ENCODE measurements around the gene MYL4.
"Not testable (repeated sequence)": the region's sequence is repeated elsewhere in the genome, so short reads cannot be mapped to it uniquely, and the experiment has no call there.

Gene MYL4

DNA sequence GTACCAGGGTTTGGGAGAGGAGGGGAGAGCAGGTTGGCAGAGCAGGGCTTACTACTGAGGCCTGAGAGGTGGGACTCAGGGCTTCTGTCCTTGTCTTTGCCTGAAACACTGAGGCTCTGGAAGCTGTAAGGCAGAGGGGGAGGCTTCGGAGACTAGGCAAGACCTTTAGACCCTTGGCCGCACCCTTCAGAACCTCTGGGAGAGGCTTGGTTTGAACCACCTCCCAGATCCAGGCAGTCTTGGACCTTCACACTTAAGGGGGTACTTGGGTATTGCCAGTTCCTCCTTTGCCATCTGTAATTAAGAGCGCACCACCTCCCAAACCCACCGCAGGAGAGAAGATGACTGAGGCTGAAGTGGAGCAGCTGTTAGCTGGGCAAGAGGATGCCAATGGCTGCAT lies 12.9 kb downstream of the MYL4 start:
- no peak for DNase-seq

DNA sequence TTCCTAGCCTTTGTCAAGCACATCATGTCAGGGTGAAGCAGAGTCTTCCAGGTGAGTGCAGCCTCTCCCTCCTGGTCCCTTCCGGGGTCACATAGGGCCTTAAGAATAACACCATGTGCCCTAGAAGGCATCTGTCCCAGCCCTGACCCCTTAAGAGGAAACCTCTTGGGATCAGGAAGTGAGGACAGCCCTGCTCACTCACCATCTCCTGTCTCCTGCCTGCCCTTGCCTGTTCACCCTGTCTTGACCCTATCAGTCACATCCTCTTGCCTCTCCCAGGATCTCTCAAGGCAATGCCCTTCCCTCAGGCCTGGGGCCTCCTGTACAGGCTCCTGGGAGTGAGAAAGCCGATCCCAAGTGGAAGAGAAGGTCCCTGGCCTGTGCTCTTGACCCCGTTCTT lies 13.9 kb downstream of the MYL4 start:
- DNase-seq = no peak

DNA sequence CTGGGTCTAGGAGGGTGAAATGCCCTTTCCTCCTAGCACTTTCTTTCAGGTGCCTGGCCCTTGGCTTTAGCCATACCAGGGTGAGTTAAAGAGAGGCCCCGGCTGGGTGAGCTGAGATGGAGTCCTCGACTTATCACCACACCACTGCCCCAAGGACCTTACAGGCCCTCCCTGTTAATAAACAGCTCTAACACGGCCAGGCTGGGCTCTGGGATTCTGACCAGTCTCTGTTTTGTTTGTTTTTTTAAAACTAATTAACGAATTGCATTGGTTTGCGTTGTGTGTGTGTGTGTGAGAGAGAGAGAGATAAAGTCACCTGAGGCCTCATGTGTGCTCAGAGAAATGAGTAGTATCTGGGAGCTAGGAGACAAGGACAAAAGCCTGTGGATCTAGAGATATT lies 14.3 kb downstream of the MYL4 start:
- DNase-seq = no peak

DNA sequence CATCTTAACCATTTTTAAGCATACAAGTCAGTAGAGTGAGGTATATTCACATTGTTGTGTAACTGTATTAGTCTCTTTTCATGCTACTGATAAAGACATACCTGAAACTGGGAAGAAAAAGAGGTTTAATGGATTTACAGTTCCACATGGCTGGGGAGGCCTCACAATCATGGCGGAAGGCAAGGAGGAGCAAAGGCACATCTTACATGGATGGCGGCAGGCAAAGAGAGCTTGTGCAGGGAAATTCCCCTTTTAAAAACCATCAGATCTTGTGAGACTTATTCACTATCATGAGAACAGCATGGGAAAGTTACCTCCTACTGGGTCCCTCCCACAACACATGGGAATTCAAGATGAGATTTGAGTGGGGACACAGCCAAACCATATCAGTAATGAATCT lies 14.9 kb downstream of the MYL4 start:
- DNase-seq = not testable (repeated sequence)

DNA sequence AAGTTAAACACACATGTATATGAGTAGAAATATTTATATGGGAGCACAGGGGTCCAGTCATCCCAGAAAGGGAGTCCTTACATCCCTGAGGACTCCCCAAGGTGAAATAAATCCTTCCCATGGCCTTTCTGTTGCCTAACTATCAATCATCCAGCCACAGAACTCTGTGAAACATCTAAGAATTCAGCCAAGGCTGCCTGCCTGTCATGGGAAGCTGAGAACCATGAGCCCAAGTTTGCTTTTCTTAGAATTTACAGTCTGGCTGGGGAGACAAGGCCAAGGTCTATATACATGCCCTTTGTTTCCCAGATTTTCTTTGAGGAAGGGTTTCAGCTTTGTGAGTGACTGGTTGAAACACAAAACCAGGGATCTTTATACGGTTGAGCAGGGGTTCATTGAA lies 15.8 kb downstream of the MYL4 start:
- DNase-seq = no peak

GRCh38 chr17:47225436-47225858 lies 16.3 kb downstream of the MYL4 start:
- DNase-seq = peak in 1 of 2 experiments; percentile 36

DNA sequence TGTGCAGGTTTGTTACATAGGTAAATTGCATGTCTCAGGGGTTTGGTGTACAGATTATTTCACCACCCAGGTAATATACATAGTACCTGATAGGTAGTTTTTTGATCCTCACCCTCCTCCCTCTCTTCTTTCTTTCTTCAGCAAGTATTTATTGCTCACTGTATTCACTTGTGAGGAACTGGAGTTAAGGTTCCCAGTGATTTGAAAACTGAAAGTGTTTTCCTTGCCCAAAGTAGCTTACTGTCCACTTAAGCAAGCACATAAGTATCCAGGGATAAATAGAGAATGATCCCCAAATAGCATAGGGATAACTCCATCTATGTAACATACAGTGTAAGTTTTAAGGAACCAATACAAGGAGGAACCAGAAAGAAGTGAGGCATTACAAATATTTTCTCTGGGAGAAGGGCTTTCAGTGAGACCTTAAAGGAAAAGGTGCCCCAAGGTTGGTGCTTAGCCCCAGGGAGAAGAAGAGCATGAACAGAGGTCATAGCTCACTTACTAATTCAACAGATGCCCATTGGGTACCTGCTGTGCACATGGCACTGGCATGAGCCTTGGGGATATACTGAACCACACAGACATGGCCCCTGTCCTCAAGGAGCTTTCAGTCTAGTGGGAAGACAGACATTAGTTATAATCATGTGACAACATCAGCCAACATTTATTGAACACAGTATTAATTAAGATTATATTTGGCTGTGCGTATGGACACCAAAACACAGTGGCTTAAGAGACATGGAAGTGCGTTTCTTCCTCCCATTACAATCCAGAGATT lies 17.0 kb downstream of the MYL4 start:
- no peak for DNase-seq

- DNase-seq = no peak
Measured at GRCh38 chr17:47227862-47228261, 18.7 kb downstream of the MYL4 start.

DNA sequence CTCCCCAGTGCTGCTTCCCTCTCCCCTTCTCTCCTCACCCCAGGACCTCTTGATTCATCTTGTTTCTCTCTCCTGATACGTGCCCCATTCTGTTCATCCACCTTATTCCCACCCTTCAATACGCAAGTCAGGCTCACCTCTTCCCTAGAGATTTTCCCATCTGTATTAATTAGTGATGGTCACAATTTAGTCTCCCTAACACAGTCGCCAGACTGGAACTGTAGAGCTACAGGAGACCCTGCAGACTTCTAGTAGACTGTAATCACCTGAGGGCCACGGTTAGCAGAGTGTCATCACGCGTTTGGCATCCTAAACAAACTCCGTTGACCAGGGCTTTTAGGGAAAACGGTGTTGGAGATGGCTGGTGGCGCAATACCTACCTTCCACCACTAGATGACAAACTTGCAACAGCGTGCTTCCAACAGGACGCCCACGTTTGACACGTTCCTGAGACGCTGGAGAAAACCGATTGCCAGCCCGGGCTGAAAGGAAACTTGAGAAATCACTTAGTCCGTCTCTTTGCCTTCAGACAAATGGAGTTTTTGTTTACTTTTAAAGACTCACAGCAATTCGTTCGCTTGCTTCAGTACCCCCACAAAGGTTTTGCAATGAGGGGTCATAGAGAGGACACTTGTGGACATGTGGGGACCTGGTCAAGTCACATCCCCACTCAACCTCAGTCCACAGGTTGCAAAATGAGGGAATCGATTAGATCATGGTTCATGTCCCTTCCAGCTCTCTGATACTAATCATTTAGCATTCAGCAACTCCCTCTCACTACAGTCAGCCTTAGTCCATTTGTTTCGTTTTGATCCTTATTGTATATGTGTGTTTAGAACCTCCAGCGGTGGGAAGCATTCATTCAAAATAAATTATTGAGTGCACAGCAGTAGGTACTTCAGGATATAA lies 20.6 kb downstream of the MYL4 start:
- peak; percentile 23 to 83 for DNase-seq

GRCh38 chr17:47230864-47231263 lies 21.7 kb downstream of the MYL4 start:
- no peak for DNase-seq

- no peak for DNase-seq
Measured at GRCh38 chr17:47231334-47231733, 22.2 kb downstream of the MYL4 start.

- no peak for DNase-seq
Measured at GRCh38 chr17:47231866-47232265, 22.7 kb downstream of the MYL4 start.

- no peak for DNase-seq
Measured at GRCh38 chr17:47232465-47232864, 23.3 kb downstream of the MYL4 start.

- no peak for DNase-seq
Measured at GRCh38 chr17:47235506-47235905, 26.4 kb downstream of the MYL4 start.

GRCh38 chr17:47235923-47236322 lies 26.8 kb downstream of the MYL4 start:
- DNase-seq = no peak

DNA sequence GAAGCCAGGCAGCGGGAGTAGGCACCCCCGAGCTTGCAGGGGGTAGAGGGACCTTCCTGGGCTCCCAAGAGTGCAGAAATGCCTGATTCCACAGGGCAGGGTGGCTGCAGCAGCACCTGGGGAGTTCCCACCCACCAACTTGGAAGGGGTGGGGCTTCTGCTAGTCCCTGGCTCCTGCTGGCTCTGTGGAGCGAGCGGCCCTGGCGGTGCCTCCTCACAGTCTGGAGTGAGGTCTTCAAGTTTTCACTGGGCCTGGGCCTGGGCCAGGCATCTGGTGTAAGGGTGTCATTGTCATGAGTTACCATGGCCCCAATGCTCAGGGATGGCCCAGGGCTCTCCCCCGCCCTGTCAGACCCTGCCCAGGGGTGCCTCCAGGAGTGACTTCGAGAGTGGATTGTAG lies 28.7 kb downstream of the MYL4 start:
- DNase-seq = no peak

GRCh38 chr17:47238321-47239010 lies 29.3 kb downstream of the MYL4 start:
- no peak for DNase-seq

- no peak for DNase-seq
Measured at GRCh38 chr17:47239619-47239966, 30.4 kb downstream of the MYL4 start.

DNA sequence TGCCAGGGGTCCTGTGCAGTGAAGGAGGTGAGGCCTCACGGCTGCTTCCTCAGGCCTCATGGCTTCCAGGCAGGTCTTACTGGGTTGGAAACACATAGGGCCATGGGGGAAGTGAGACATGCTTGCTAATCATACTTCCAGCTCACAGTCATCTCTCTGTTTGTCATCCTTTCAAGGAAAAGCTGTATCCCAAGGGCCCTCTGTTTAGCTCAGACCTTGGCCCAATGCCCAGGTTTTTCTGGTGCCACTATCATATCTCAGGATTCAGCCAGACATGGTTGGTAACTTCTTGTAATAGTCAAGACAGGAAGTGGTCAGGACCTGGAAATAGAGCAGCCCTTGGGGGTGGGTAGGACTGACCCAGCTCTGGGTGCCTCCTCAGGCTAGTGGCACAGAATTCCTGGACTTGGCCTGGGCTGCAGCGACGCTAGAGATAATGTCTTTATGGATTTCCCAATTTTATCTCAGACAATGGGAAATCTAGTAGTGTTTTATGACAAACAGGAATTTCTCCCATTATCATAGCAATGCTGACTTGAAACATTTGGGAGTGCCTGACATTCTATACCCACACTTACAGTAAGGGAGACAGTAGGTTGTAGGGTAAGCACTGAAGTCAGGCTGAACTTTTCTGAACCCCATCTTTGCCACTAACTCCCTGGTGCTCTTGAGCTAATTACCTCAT lies 31.0 kb downstream of the MYL4 start:
- peak in 1 of 2 experiments; percentile 8 for DNase-seq

- DNase-seq = no peak
Measured at GRCh38 chr17:47240806-47241205, 31.7 kb downstream of the MYL4 start.

- no peak for DNase-seq
Measured at GRCh38 chr17:47242648-47243047, 33.5 kb downstream of the MYL4 start.

GRCh38 chr17:47243737-47244598 lies 34.8 kb downstream of the MYL4 start:
- DNase-seq = no peak
